Osteocyte (in vitro differentiated cells): Measurements from ENCODE around the gene MMS19. TPM values are rescaled to one million over a fixed set of nuclear protein-coding genes. Genes with fewer than 3 reads are reported as not detected.

ENCODE experiments used
- DNase-seq: peaks from one replicate; pipeline ENCODE4 v3.0.0; 2021; ENCODE audit warnings: mixed read lengths; ENCODE audit not compliant: unreplicated experiment; ENCODE audit errors: extremely low spot score
- H3K27ac Mint-ChIP-seq: one replicate; pipeline ENCODE4 v1.8.0; 2021; ENCODE audit warnings: mild to moderate bottlenecking, mixed read lengths; ENCODE audit not compliant: unreplicated experiment
- H3K27me3 Mint-ChIP-seq: one replicate; pipeline ENCODE4 v1.8.0; 2021; ENCODE audit warnings: mixed read lengths; ENCODE audit not compliant: unreplicated experiment
- H3K36me3 Mint-ChIP-seq: one replicate; pipeline ENCODE4 v1.8.0; 2021; ENCODE audit warnings: mixed read lengths; ENCODE audit not compliant: unreplicated experiment
- H3K4me1 Mint-ChIP-seq: one replicate; pipeline ENCODE4 v1.8.0; 2021; ENCODE audit warnings: mixed read lengths; ENCODE audit not compliant: unreplicated experiment
- H3K4me3 Mint-ChIP-seq: one replicate; pipeline ENCODE4 v1.8.0; 2021; ENCODE audit warnings: mild to moderate bottlenecking, moderate library complexity, mixed read lengths; ENCODE audit not compliant: unreplicated experiment
- H3K9me3 Mint-ChIP-seq: one replicate; pipeline ENCODE4 v1.8.0; 2021; ENCODE audit warnings: mixed read lengths; ENCODE audit not compliant: unreplicated experiment
- CTCF ChIP-seq: fragments of 200-600 bp; sonication (generic); IDR thresholded peaks from 2 replicates; pipeline ENCODE4 v1.5.0; 2021; ENCODE audit warnings: antibody characterized with exemption, mild to moderate bottlenecking, moderate library complexity
- total RNA-seq: library from RNA; stranded (reverse); gene quantifications from 2 replicates; pipeline ENCODE4 v1.2.1, GENCODE V29; 2021

MMS19 gene
- total RNA-seq, 1 donor from 2014 or later, result 71.1 TPM

GRCh38 chr10:97525086-97525485 is 26.9 kb upstream of the MMS19 start:
- Mint-ChIP-seq H3K27ac (no peak overlapping the region), H3K4me1 (peaks cover 2% of the 10 kb centered on the region), H3K27me3 (no peaks in the 10 kb centered on the region), H3K9me3 (no peaks in the 10 kb centered on the region), H3K4me3 (no peak overlapping the region), H3K36me3 (no peaks in the 10 kb centered on the region)
- no peak for TF ChIP-seq CTCF
- no peak for DNase-seq

GRCh38 chr10:97522937-97523336 is 24.7 kb upstream of the MMS19 start:
- Mint-ChIP-seq H3K9me3 (no peaks in the 10 kb centered on the region), H3K27ac (no peak overlapping the region), H3K36me3 (no peaks in the 10 kb centered on the region), H3K4me3 (no peak overlapping the region), H3K4me1 (peaks cover 19% of the 10 kb centered on the region), H3K27me3 (no peaks in the 10 kb centered on the region)
- no peak for TF ChIP-seq CTCF
- no peak for DNase-seq

- H3K9me3 Mint-ChIP-seq, result no peaks in the 10 kb centered on the region
- no peak for TF ChIP-seq CTCF
- no peak overlapping the region for H3K4me3 Mint-ChIP-seq
- peaks cover 26% of the 10 kb centered on the region for H3K4me1 Mint-ChIP-seq
- H3K27ac Mint-ChIP-seq, result no peak overlapping the region
- no peak for DNase-seq
- no peaks in the 10 kb centered on the region for H3K27me3 Mint-ChIP-seq
- no peaks in the 10 kb centered on the region for H3K36me3 Mint-ChIP-seq
These were observed 23.8 kb upstream of the MMS19 start for GRCh38 chr10:97522071-97522470.

- Mint-ChIP-seq H3K27me3 (no peaks in the 10 kb centered on the region), H3K36me3 (no peaks in the 10 kb centered on the region), H3K4me3 (no peak overlapping the region), H3K4me1 (peaks cover 31% of the 10 kb centered on the region), H3K9me3 (no peaks in the 10 kb centered on the region), H3K27ac (no peak overlapping the region)
- DNase-seq, result no peak
- TF ChIP-seq CTCF, result no peak
These were observed 22.9 kb upstream of the MMS19 start for GRCh38 chr10:97520978-97521761.

- Mint-ChIP-seq H3K9me3 (no peaks in the 10 kb centered on the region), H3K4me3 (no peak overlapping the region), H3K27ac (no peak overlapping the region), H3K4me1 (peaks cover 34% of the 10 kb centered on the region), H3K27me3 (no peaks in the 10 kb centered on the region), H3K36me3 (no peaks in the 10 kb centered on the region)
- TF ChIP-seq CTCF, result no peak
- DNase-seq, result no peak
These were observed 22.3 kb upstream of the MMS19 start for GRCh38 chr10:97520520-97520919.
